Mucosa of gallbladder (tissue), 1 donor: ENCODE data around the gene LRRTM4. TPM values are rescaled to one million over a fixed set of nuclear protein-coding genes. Genes with fewer than 3 reads are reported as not detected.

Source experiments
- DNase-seq: peaks from one replicate; pipeline ENCODE4 v3.0.0-alpha.2; 2020; ENCODE audit warnings: low spot score
- total RNA-seq: library from RNA; stranded (reverse); gene quantifications from one replicate; pipeline ENCODE4 v1.2.1, GENCODE V29; 2021
- donor health status: DM: no; HTN: no; CAD: no.

The LRRTM4 gene
- total RNA-seq, result 0.23 TPM

DNA sequence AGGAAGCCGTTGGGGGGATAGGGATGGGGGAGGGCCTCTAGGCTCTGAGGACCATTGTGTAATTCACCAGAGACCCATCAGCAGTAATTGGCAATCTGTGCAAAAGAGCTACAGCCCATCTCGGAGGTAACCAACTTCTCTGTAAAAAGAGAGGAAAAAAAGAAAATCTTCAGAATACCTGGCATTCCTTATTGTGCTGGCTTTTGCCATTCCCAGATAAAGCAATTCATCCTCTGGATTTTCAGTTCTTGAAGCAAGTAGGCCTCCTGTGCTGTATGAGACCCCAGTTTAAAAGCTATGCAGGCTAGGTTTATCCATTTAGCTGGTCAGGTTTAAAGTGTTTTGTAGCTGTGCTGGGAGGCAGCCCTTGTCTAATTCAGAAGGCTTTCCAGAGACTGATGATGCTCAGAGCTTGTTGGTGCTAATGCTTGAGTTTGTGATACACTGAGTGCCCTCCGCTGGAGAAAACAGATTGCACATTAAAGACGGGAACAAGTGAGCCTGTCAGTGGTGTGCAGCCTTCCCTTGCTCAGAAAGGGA, at the start of gene LRRTM4:
Gene LRRTM4, minus strand, starts transcription at position 446 of the 540 bp plus-strand sequence.
- DNase-seq, result no peak

DNA sequence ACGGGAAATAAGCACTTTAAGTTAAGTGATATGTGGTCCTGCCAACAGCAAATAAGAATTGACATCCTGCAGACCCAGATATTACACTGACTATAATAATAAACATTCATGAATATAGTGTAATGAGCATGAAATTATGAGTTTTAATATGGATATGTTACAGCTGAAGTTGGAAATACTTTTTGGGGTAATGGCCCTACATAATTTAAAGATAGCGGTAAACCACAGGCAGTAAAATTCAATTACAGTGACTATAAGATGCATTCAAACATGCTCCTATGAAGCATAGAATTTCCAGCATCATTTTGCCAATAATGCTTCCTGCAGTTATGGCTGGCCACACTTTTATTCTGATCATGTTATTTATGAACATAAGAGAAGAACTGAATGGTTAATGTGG, 49.4 kb upstream of the LRRTM4 start:
- no peak for DNase-seq

DNA sequence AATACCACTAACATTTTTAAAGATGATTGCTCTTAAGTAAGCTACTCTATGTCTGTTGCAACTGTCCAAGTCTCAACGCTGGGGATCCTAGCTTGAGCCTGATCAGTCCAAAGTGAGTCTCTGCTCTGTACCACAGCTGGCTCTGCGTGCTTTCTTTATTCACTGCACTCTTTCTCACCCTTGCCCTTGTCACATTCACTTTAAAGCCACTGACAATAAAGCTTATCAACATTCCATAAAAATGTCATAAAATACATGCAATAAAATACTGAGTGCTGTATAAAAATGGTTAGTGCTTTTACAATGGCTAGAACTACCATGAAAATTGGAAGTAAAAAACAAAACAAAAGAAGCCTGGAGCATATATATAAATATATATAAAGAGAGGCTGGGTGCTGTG, 45.5 kb upstream of the LRRTM4 start:
- DNase-seq, result no peak

DNA sequence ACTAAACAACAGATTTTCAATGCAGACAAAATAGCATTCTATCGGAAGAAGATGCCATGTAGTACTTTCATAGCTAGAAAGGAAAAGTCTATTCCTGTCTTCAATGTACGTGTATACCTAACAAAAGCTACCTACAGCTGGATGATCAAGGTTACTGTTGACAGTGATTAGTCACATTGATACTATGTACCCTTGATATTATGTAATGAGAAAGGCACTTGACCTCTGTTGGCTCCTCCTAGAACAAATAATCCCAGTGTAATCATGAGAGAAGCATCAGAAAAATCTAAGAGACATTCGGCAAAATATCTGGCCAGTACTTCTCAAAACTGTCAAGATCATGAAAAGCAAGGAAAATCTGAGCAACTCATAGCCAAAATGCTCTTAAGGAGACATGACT, 44.4 kb upstream of the LRRTM4 start:
- DNase-seq, result no peak

DNA sequence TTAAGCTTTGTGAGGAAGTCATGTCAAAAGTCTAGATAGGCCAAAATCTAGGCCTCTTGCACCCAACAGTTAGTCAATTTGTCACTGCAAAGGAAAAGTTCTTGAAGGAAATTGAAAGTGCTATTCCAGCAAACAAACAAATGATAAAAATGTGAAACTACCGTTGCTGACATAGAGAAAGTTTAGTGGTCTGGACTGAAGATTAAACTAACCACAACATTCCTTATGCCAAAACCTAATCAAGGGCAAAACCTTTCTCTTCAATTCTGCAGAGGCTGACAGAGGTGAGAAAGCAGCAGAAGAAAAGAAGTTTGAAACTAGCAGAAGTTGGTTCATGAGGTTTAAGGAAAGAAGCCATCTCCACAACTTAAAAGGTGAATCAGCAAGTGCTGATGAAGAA, 44.0 kb upstream of the LRRTM4 start:
- DNase-seq, result no peak

DNA sequence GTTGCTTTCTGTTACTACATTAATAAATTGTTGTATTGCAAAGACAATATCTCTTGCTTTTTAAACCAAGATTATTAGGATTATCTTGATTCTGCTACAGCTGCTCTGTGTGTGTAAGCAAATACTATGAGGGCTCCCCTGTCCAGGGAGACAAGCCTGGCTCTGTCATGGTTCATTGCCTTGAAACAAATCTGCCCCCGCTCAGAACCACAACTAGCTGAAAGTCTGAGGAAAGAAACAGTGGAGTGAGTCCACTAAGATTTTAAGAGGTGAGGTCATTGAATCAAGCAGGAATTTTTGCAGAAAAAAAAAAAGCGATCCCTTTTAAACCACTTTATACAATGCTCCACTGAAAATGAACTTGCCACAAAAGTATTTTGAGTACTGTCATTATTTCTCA, 30.8 kb upstream of the LRRTM4 start:
- DNase-seq, result no peak

DNA sequence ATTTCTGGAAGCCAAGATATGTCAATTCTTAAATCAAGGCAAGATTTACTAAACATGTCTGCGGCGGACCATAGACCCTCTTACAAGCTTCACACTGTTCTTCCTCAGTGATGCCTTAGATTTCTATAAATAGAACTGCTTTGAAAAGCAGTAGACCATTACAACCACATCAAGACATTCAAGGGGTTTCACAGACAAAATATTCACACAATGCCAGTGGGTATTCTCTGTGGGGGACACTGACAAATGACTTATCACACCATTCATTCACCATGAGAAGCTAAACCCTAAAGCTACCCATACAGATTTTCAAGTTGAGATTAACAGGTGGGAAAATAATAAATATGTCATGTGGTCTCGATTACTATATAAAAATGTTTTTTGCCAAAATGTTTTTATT, 15.9 kb upstream of the LRRTM4 start:
- no peak for DNase-seq

DNA sequence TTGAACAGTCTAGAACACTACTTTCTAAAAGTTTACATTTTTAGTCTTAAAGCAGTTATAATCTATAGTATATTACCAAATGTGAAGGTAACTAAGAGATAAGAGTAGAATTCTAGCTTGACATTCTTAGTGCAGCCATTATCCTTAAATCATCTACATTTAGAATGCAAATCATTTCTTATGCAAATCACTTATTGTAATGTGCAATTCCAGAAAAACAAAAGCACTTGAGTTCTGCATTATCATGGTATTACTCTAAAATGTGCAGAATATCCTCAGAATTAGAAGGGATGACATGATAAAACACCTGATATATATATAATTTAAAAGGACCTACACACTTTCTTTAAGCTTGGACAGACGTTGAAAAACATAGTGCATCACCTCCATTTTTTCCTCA, 712 bp upstream of the LRRTM4 start:
- DNase-seq, result no peak

DNA sequence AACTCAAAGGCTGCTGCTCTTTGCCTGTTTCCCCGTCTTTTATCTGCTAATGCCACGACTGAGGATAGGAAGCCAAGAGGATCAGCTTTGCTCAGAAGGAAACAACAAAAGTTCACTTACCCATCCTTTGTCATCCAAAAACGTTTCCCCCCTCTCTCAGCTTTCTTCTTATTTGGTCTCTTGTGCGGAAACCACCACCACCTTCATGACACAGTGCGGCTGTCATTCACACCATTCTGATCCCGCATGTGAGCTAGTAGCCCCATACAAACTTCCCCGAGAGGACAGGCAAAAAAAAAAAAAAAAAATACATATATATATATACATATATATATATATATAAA, 656 bp downstream of the LRRTM4 start:
- no peak for DNase-seq

DNA sequence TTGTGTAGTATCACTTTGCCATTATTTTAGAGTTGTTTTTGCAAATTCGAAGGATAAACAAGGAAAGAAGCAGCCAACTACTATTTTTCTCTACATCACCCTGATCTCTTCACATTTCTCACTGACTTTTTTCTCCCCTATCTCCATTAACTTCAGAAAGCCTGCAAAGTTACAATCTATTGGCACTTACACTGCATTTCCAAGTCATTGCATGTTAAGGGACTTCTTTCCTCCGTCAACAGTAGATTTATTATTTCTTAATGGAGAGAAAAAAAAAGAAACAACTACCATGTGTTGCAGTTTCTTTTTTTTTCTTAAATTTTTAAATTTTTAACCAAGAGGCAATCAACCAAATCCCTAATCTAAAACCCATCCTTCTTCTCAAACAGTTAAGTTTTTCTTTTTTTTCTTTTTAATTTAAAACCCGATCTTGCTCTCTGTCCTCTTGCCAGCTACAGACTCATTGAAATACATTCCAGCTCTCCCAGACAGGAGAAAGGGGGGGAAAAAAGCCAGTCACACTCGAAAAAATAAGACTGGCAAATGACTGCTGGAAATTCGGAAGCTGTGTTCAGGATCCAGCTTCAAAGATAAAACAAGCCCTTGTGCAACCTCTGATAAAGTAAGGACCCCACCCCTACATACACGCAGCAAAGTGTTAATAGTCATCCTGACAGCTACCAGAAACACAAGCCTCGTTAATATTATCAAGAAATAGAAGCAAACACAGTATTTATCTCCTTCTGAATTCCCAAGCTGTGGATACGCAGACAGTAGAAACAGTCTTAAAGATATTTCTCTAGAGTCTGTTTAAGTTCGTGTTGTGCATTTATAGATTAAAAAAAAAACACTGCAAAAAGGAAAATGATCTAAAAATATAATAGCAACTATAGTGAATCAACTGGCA, 1.3 kb downstream of the LRRTM4 start:
- DNase-seq, result no peak

DNA sequence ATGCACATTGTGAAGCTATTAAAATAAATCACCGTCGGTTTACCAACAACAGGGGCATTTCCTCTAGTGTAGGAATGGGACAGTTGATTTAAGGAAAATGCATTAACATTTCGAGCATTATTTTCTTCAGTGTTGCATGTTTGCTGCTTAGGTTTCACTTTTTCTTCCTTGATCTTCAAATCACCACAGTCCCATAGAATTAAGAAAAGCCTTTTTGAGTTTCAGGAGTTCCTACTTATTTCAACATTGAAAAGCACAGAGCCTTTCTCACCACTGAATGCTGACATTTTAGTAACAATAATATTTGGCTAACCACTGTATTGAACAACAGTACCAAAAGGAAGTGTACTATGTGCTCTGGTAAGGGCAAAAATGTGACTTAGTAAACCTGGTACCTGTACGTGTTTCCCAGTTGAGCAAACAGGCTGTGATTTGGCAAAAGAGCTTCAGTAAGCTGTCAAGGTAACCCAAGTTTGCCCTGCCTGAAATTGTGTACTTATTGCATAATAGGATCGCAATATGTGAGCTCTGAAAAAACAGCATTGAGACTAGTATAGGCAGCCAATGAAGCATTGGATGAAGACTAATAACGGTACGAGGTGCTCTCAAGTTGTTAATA, 2.2 kb downstream of the LRRTM4 start:
- no peak for DNase-seq

DNA sequence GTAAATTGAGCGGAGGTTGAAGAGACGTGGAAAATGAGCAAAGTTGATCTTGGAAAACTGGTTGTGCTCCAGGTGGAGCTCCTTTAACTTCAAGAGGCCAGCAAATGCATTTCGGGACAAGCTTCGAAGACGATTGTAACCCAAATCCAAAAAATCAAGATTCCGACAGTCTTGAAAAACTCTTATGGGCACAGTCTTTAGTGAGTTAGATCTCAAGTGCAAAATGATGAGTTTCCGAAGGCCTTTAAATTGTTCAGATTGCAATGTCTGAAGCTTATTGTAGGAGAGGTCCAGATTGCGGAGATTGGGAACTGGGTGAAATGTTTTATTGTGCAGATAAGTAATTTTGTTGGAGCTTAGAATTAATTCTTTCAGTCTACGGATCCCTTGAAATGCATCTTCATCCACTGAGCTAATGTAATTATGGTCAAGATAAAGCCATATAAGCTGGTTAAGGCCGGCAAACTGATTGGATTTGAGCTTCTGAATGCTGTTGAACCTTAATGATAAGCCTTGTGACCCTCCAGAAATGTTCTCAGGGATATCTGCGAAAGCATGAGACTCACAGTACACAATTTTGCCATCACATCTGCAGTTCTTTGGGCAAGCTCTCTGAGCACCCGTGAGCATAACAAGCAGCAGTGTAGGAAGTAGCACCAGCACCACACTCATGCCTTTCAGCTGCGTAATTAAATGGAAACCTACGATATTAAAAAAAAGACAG, 2.9 kb downstream of the LRRTM4 start:
- DNase-seq, result no peak

DNA sequence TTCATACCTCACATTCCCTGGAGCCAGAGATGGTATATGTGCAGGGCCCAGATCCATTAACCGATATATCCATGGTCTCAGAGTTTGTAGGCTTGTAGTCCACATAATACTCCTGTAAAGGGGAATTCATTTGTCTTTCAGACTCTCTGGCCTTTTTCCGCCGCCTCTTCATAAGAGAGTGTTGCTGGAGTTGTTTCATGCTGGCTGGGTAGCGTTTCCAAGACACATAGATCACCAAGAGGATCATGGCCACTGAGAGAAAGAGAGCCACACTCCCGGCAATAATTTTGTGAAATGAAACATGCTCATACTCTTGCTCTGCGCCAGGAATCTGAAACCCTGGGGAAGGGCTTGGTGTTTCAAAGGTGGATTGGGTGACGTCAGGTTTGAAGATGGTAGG, 3.9 kb downstream of the LRRTM4 start:
- DNase-seq, result no peak

DNA sequence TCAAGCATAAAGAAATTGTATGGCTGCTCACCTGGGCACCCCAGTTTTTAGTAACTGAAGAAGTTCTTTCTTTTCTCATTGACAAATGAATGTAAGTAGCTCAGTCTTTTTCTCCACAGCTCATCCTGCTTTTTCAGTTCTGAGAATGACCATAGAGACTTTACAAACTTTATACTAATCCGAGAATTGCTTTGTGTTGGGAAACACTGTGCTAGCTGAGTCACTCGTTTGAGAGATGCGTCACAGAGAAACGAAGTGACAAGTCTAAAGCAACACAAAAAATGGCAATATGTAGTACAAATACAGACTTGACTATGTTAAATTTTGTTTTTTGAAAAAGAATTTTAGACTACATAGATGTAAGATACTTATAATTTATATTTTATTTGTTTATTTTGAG, 9.0 kb downstream of the LRRTM4 start:
- DNase-seq, result no peak

DNA sequence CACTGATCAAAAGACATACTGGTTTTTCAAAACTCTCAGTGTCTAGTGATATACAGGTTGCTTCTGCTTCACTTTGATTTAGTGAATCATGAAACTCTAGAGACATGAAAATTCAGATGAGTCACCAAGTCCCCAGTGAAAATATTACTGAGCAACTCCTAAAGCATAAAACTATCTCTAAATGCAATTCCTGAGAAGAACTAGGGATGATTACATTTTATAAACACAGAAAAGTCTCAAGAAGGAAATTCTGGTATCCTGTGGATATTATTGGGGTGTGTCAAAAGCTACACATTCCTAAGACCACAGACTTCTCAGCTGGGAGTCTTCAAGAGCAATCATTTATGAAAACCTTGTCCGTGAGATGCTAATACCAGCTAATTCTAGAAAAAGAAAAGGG, 9.7 kb downstream of the LRRTM4 start:
- DNase-seq, result no peak

DNA sequence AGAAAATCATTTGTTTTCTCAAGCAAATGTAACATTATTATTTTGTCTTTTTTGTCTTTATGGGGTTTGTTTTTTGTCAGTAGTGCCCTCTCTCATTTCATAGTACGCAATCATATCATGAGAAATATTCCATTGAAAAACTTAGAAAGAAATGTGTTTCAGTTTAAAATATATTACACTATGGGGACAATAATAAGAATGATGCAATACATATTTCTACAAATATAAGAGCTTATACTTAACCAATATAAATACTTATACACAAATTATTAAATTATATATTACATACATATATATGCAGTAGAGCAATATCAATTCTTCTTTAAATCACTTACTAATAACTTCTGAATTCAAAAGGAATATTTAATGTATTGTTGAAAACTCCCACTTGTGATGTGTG, 13.7 kb downstream of the LRRTM4 start:
- no peak for DNase-seq

DNA sequence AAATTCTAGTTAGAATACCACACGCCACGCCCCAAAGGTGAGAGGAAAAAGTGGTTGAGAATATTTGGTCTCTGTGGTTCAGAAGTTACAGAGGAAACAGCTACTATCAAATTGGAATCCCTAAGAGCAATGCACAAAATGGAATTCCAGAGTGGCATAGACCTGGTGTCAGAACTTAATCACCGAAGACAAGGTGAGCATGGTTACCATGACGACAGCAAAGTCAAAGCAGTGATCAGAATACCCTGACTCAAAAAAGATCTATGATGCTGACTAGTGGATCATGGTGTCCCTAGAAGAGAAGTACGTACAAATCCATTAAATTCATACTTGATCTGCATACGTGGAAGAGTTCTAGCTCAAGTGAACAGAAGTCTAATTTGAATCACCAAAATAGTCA, 14.5 kb downstream of the LRRTM4 start:
- no peak for DNase-seq

DNA sequence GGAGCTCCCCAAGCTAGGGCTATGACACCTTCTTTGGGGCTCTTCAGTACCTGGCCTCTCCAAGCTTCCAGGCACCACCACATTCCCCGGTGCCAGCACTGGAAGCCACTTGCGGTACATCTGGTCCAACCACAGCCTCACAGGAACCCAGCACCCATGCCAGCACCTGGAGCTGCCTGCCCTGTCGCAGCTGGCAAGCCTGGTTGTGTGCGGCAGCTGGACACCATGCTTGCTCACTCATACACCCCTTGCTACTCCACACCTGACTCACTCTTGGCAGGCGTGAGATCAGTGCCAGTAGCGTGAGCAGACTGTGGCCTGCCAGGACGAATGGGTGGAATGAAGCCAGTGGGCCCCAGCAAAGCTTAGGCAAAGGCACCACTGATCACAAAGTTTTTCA, 34.0 kb downstream of the LRRTM4 start:
- no peak for DNase-seq

DNA sequence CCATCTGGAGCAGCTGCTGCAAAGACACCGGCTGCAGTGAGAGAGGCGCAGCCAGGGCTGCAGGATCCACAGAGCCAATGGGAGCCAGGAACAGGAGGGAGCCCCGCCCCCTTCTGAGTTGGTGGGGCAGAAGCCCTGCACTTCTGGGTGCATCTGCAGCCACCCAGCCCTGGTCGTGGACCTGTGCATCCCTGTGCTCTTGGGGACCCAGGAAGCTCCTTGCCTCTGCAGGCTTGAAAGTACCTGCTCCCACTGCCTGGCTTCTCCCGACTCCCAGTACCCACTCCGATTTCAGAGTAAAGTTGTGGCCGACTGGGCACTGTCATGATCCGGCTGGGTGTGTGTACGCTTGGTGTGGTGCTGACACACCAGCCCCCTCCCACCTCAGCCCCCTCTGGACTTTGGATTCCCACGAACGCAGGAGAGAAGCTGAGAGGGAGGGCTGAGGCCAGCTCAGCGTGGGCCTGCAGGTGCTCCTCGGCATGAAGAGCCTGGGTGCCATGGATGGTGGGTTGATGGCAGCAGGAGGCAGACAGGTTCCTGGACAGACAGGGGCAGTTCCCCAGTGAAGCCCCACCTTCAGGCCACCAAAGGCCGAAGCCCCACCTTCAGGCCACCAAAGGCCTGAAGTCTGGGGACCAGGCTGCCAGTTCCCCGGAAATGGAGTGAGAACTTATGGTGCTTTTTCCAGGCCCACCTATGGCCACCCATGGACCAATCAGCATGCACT, 34.9 kb downstream of the LRRTM4 start:
- no peak for DNase-seq

DNA sequence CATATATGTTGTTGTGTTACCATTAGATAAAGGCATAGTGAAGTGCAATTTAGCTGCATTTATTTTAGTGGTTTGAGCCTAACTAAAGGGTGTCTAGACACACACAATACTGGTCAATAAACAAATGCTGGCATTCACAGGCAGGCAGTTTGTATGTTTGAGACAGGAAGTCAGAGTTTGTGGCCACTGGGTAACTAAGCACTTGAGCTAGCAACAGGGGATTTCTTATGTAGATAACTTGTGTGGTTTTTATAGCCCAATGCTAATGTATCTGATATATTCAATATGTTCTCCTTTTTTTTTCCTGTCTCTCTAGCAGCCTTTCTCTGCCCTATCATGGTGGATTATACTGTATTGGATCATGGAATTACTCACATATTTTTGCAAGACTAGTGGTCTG, 38.1 kb downstream of the LRRTM4 start:
- no peak for DNase-seq

DNA sequence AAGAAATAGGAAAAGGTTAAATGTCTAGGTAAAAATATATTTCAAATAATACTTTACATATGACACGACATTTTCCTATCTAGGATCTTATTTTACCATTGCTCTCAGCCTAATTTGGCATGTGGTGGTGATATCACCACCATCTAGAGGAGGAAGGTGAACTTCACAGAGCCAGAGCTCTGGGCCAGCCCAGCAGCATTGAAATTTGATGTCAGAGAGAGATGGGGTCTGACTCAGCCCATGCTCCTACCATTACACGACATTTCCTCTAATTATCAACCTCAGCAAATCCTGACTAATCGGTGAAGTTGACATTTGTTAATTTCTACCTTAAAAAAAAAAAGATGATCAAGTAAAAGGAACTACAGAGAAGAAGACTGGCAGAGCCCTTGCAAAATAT, 42.3 kb downstream of the LRRTM4 start:
- no peak for DNase-seq

DNA sequence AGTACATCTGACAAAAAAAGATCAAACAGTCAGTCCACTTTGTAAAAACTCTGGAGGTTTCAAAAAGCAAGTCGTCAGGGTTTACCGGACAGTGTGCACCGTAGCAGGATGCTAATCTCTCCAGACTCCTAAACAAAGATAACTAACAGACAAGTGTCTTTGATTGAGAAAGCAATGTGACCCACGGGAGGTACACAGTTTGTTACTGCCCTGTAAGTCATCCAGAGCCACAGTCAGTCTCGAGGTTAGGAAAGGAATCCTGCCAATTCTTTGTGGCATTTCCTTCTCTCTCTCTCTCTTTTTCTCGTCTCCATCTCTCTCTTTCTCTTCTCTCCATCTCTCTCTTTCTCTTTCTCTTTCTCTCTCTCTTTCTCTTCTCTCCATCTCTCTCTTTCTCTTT, 42.8 kb downstream of the LRRTM4 start:
- DNase-seq, result no peak
